GM18526 (cell line): ENCODE data around the gene OR1D2.
"Not testable (repeated sequence)": the region's sequence is repeated elsewhere in the genome, so short reads cannot be mapped to it uniquely, and the experiment has no call there.

ENCODE experiments used
- POLR2A ChIP-seq: IDR thresholded peaks from 3 replicates; pipeline ENCODE4 v1.6.1; 2011; ENCODE audit not compliant: insufficient read length; ENCODE audit errors: extremely low read depth

Gene OR1D2, protein sequence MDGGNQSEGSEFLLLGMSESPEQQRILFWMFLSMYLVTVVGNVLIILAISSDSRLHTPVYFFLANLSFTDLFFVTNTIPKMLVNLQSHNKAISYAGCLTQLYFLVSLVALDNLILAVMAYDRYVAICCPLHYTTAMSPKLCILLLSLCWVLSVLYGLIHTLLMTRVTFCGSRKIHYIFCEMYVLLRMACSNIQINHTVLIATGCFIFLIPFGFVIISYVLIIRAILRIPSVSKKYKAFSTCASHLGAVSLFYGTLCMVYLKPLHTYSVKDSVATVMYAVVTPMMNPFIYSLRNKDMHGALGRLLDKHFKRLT

DNA sequence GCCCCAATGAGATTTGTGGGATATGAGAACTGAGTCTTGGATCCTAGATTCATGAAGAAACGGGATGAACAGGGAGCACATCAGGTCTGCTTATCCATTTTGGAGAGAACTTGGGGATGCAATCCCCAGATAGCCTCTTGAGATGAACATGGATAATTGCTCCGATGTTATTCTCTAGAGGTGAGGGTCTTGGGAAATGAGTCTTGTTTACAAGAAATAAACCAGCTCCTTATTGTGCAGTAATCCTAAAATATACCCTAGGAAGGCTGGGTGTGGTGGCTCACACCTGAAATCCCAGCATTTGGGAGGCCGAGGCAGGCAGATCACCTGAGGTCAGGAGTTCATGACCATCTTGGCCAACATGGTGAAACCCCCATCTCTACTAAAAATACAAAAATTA is at the start of gene OR1D2:
OR1D2 (minus strand) TSS at position 101 of the 400 bp plus-strand sequence. CDS start 11,426 bp downstream, outside the sequence.
- TF ChIP-seq POLR2A, result no peak

DNA sequence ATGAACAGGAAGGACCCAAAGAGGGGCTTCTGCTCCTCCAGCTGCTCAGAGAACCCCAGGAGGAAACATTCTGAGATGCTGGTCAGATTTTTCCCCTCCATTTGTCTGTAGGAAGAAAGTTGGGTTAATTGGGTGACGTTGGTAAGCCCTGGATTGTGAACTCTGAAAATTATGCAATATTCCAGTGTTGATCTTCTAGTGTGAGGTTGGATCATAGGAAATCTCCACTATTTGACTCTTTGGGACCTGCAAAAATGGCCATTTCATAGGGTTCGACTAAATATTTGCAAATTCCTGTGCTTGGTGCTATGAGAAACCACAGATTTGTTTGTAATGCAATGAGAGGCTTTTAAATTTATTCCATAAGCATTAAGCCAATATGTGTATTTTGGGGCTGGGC is 23.2 kb upstream of the OR1D2 start, which contains the start of gene OR1G1:
OR1G1 (minus strand) TSS at position 101 of the 400 bp plus-strand sequence; CDS start at position 101, 0 bp downstream.
- TF ChIP-seq POLR2A, result no peak

DNA sequence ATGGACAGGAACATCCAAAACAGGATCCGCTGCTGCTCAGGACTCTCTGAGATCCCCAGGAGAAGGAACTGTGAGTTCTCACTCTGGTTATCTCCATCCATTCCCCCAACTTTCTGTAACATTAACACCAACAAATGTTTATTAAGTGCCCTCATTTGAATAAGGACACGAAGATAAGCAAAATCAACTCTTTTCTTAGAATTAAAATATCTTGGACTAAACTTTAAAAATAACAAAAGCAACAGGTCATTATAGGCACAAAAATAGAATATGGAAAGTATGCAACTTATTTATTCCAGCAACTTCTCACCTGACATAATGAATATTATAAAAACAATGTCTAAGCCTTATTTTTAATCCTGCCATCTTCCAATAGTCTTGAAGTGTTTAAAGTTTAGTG is 40.7 kb downstream of the OR1D2 start, which contains the start of gene OR1D5:
OR1D5 (minus strand) TSS at position 101 of the 400 bp plus-strand sequence; CDS start at position 101, 0 bp downstream.
- not testable (repeated sequence) for TF ChIP-seq POLR2A

DNA sequence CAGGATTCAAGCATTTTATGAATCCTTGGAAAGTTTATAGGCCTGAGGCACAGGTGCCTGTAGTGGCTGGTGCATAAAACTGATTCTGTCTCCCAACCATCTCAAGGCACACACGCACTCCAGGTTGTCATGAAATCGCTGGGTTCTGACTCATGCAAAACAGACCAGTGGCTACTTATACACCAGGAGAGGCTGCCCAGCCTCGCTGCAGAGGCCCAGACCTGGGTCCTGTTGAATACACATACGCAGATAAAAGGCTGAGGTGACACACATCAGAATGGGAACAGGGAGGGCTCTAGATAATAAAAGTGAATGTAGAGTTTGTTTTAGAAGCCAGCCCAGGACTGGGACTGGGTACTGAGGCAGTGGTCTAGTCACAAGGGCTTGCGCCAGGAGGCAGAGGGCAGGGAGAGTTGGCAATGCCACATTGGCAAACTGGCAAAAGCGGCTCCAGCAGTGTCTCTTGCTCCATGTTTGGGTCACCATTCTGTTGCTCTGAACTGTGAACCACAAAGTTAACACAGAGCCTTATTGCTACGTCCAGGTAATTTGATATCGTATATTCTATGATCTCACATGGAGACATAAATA is 54.4 kb downstream of the OR1D2 start:
- TF ChIP-seq POLR2A, result no peak

DNA sequence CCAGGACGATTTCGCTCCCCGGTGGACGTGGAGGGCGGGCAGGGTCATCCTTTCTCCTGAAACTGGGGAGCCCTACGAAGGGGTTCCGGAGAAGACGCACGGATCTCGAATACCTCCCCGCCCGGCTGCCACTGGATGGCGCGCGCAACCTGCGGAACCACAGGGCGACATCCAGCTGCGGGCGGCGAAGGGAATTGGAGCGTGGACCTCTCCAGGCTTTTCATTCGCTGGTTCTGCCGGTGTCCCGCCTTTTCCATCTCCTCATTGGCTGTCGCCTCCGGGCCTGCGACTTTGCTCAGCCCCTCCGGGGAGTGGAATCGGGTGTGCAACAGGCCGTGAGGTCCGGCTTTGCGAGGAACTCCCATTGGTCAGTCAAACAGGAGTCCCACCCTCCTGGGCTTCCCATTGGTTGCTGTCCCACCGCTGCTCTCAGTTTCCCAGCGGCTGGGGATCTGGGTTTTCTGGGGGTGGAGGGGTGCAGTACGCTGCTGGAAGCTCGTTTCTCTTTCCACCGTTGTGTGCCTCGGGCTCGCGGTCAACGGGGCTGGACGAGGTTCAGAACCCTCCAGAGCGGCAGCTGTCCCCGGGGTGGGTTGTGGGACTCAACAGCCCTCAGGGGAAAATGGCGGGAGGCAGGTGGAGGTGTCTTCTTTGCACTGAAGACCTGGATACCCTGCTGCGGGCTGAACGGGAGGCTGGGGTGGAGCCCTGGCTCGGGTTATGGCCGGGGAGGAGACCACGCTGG is 55.3 kb downstream of the OR1D2 start:
- no peak for TF ChIP-seq POLR2A

DNA sequence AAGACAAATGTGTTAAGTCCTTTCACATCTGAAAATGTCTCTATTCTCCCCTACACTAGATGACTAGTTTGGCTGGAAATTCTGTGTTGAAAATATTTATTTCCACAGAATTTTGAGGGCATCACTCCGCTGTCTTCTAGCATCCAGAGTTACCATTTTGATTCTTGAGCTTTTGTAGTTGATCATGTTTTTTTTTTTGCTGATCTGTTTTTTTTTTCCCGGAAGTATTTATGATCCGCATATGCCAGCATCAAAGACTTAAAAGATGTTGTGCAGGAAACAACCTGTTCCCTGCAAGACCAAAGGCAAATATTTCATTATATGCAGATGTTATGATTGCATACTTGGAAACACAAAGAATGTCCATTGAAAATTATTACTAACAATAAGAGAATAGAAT is 57.5 kb downstream of the OR1D2 start:
- no peak for TF ChIP-seq POLR2A

DNA sequence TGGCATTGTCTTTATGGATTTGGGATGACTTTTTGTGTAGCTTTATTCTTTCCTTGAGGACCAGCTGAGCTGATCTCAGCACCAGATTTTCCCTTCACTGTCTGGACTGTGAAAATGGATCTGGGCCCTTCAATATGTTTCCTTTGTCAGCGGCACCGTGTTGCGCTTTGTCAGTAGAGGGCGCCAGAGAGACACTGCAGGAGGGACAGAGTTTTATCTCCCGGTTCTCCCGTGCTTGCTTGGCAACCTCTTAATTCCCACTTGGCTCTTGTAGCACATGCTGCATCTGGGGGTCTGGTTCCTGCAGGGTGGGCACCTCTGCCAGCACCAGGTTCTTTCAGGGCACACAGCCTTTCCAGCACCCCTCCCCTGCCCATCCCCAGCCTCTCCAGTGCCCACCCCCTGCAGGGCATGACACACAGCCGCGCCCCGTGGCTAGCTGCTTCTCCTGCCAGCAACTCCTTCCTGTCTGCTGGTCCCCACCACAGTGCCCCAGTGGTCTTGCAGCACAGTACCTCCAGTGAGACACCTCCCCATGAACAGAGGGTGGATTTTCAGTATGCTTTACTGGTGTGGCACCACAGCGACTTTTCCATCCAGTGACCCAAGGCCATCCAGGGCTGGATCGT is 60.4 kb downstream of the OR1D2 start:
- TF ChIP-seq POLR2A, result no peak

DNA sequence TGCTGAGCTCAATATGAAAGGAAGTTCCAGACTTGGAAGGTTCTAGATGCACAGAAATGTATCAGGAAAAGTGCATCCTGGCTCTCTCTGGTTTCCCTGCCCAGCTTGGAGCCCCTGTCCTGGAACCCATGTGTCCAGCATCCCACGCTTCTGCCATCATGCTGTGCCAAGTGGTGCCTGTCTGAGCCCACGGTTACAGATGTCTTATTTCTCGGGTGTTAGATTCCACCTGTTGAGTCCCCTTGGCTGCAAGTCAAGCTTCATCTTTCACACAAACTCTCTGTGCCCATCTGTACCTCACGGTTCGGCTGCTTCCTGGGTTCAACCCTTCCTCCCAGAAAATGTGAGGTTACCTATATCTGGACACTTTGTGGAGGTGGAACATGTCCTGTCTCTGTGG is 63.3 kb downstream of the OR1D2 start:
- TF ChIP-seq POLR2A, result no peak

DNA sequence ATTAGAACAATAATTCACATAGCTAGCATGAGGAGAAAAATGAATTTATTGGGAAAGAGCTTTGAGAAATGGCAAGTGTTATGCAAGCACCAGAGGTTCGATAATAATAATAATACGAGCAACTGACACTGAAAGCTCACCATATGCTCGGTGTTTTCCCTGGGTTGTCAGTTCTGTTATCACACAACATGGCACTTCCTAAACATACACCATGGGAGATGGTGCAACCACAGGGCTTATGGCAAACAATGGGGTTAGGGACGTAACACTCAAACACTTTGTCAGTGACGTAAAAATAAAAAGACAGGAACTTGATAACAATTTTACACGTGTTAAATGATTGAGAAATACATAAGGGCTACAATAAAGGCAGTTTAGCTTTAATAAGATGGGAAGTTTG is 64.5 kb downstream of the OR1D2 start:
- TF ChIP-seq POLR2A, result no peak

DNA sequence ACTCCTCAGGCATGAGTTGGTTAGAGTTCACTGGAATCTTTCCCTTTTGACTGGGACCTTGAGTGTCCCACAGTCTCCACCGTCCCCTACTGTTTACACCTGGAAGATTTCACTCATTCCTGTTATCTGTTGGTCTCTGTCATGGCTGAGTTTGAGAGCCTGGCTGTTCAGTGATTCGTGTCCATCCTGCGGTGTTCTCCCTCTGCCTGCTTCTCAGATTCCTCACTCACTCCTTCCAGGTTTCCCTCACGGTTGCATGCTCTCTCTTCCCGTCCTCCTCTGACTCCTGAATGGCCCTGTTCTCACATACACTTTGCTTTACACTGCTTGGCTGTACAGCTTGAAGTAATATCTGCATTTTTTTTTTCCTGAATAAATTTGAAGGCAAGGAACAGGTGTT is 65.3 kb downstream of the OR1D2 start:
- no peak for TF ChIP-seq POLR2A
